GM21515 (cell line): Measurements from ENCODE around the gene DOK3.
A peak's percentile ranks its signal among the peaks of the same experiment; 100 is the strongest.
"Not testable (repeated sequence)": the region's sequence is repeated elsewhere in the genome, so short reads cannot be mapped to it uniquely, and the experiment has no call there.

Source experiments
- ATAC-seq: cut with Tn5 transposase; IDR thresholded peaks from one replicate; pipeline ENCODE4 v1.9.1; 2021; ENCODE audit not compliant: unreplicated experiment

Gene DOK3

DNA sequence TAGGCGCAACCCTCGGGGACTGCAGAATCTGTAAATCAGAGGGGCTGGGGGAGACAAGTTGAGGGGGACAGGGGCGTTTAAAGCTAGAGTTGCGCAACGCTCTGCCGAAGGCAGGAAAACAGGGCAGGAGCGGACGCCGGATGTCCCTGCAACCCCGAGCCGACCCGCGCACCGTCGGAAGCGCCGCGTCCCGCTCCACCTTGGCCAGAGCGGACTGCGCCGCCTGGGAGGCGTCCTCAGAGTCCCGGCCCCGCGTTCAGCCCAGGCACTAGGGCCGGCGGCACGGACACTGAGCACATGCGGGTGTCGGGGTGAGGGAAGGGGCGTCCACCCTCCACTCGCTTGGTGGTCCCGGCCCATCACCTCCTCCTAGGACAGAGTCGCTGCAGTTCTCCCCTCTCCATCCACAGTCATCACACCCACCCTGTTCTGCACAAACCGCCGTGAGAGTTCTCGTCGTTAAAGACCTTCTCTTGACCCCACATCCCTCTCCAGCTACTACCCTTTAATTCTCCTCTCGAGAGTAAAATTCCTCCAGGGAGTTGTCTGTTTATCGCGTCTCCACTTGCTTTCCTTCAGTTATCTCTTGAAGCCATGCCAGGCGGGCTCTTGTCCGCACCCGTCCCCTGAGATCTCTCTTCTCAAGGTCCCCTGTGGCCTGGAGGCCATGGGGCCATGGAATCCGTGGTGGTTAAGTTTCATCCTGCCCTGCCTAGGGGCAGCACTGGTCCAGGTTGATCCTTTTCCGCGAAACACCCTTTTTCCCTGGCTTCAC, 11.4 kb downstream of the DOK3 start:
- peak; percentile 3 for ATAC-seq

DNA sequence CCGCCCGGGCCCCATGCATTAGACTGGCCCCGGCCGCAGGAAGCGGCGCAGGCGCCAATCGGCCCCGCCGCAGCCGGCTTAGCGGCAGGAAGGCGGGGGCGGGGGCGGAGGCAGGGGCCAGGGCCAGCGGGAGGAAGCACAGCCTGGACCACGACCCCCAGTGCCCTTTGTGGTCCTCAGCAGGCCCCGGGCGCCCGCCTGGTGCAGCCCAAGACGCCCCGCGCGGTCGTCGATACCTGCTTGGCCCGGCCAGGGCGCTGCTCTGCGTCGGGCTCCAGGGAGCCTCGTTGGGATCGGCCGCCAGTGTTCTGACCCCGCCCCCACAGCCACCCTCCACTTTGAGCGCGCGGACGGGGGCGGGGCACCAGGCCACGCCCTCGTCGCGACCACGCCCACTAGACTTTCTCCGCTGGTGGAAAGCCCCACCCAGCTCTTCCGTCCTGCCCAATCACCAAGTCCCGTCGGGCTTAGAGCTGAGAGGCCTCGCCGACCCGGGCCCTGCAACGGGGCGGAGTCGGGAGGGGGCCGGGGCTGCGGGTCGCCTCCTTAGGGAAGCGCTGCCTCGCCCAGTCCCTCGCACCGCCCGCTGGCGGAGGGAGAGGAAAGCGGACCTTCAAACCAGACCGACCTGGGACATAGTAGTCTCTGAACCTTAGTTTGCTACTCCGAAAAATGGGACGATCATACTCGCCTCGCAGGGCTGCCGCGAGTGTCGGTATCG, 12.2 kb downstream of the DOK3 start, which contains the start of gene PDLIM7:
PDLIM7 (minus strand) TSS at position 313 of the 721 bp plus-strand sequence. CDS start 1,092 bp downstream, outside the sequence.
- ATAC-seq: peak; percentile 68

GRCh38 chr5:177496727-177497291, 12.8 kb downstream of the DOK3 start:
- ATAC-seq: no peak

- no peak for ATAC-seq
These were observed 13.4 kb downstream of the DOK3 start for GRCh38 chr5:177496070-177496726.

DNA sequence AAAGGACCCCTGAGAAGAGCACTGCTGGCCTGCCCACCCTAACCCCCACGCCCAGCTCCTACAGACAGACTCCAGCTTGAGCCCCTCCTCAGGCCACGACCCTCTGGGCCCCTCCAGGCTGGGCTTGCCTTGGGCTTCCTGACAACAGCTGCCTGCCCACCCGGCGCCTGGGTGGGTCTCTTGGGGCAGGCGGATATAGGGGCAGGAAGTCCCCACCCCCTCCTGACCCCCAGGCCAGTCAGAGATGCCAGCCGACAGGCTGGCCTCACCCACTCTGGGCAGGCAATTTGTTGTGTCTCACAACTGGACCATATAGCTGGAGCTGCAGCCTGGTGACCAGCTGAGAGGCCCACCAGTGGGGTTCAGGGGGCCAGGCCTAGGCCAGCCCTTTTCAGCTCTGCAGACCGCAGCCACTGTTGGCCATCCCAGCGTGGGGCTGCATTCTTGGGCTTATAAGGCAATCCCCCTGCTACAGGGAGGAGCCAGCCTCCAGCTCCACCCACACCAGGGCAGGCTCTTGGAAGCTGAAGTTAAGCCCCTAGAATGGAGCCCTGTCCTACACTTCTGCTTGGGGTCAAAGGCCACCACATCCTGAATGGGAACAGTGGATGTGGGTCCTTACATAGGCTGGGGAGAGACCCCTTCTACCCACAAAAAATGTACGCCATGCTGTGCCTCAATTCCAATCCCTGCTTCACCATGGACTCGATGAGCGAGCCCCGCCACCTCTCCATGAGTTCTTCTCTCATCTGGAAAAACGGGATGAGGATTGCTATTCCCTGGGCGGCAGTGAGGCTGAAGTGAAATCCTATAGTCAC, 14.2 kb downstream of the DOK3 start:
- no peak for ATAC-seq

GRCh38 chr5:177494346-177495195, 15.1 kb downstream of the DOK3 start:
- no peak for ATAC-seq

DNA sequence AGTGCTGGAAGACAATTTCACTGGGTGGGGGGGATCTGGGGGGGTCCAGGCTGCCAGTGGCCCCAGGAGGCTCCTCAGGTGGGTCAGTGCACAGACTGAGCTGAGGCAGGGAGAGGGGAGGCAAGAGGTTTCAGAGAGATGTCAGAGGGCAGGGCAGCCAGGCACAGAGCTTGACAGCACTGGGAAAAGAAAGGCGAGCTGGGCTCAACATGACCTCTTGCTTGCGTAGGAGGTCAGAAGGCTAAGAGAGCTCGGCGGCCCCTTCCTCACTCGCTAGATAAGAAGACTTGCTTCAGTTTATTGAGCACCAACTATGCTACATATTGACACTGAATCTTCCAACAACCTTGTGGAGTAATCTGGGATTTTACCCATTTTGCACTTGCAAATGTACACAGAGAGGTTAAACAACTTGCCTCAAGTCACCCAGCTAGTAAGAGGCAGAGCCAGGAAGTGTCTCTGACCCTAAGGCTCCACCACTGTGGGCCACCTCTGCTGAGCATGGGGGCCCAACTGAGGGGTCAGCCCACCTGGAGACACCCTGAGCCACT, 15.8 kb downstream of the DOK3 start:
- ATAC-seq: no peak

DNA sequence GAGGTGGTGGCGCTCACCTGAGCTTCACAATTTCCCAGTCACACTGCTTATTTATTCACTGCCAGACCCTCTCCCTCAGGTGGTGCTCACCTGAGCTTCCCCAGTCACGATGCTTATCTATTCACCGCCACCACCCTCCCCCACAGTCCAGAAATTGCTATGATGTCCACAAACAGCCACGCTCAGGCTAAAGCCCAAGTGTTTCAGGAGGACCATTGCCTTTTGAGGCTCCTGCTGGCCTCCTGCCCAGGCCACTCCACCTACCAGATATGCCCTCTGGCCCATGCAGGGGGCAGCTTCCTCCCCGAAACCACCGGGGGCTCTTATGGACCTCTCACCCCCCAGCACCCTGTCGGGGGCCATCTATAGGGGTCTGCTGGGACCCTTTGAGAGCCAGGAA, 16.8 kb downstream of the DOK3 start:
- ATAC-seq: no peak

DNA sequence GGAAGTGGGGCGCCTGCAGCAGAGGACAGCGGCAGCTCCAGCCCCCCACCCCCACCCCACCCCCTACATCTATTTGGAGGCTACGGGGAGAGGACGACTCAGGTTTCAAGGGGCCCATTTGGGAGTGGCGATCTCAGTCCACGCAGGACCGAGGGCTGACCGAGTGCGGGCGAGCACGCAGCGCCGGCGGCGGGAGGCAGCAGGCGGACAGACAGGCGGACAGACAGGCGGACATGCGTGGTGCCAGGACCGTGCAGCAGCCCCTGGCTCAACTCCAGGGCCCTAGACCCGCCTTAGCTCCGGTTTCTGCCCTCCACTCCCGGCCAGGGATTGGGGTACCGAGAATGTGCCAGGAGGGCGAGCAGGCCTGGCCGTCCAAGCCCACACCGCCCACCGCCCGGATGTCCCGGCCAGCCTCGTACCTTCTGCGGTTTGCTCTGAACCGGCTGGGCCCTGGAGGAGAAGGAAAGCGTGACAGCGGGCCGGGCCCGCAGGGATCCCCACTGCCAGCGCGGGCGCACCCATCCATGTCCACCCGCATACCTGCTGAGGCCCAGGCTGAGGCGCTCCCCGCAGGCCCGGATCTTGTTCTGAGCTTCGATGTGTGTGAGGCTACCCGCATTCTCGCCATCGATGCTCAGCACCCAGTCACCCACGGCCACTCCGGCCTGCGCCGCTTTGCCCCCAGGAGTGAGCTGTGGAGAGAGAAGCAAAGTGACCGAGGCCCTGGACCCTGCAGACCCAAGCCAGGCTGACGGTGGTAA, 17.5 kb downstream of the DOK3 start:
- no peak for ATAC-seq

- ATAC-seq: no peak
These were observed 18.1 kb downstream of the DOK3 start for GRCh38 chr5:177491429-177491945.

DNA sequence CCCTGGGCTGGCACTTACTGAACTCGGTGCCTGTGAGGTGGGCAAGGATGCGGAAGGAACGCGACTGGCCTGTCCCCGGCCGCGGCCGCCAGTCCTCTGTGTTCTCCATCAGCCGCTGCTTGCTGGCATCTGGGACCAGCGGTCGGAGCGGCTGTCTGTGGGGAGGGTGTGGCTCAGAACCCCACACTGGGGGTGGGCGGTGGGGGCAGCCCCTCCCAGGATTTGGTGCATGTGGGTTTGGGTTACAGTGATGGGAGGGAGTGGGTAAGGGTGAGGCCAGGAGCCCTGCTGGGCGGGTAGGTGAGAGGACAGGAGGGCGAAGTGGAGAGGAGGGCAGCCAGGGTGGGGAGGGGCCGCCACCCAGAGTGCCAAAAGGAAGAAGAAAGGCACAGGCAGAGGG, 18.6 kb downstream of the DOK3 start:
- no peak for ATAC-seq

- ATAC-seq: no peak
These were observed 19.2 kb downstream of the DOK3 start for GRCh38 chr5:177490311-177490991.

DNA sequence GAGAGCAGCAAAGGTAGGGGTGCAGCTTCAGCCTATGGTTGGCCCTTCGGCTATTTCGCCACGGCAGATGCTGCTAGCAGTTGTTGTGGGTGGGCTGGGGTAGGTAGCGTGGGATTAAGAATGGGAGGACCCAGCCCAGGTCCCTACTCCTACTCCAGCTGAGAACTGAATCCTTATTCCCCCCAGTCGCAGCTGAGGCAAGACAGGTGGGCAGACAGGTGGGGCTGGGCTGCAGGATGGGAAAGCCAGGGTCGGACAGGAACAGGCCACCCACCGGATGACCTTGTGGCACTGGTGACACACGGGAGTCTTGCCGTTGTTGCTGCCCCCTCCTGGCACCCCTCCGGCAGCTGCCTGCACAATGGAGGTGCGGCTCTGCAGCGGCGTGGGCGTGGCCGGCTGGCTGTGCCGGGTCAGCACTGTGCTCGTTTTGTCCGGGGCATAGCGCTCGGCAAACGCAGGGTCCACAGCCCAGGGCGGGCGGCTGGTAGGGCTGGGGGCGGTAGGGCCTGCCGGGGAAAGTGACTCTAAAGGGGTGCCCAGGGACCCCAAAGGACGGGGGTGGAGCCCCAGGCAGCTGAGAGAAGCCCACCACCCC, 20.4 kb downstream of the DOK3 start:
- ATAC-seq: no peak

DNA sequence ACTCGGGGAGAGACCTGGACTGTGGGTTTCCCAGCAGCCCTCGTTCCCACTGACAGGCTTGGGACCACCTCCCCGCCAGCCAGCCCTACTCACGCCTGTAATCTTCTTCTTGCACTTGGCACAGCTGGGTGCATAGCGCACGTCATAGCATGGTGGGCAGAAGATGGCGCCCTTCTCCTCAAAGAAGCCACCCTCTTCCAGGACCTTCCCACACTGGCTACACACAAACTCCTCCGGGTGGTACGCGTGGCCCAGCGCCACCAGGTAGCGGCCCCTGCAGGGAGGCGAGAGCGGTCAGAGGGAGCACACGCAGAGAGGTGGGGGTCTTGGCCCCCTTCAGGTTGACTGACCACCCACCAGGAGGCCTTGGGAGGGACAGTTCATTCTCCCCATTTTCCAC, 21.7 kb downstream of the DOK3 start:
- no peak for ATAC-seq

DNA sequence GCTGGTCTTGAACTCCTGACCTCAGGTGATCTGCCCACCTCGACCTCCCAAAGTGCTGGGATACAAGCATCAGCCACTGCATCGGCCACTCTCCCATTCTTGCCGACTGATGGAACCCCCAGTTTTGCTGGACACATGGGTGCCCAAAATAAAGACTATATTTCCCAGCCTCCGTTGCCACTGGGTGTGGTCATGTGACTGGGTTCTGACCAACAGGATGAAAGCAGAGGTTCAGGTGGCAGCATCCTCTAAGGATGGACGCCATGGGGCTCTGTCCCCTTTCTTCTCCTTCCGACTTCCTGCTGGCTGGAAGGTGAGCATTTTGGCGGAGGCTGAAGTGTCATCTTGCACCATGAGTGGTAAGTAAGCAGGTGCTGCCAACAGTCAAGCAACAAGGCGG, 22.5 kb downstream of the DOK3 start:
- no peak for ATAC-seq

GRCh38 chr5:177486256-177486655, 23.4 kb downstream of the DOK3 start:
- no peak for ATAC-seq

GRCh38 chr5:177485753-177486152, 23.9 kb downstream of the DOK3 start:
- not testable (repeated sequence) for ATAC-seq
